ENCODE measurements around the gene ADARB2.
A peak's percentile ranks its signal among the peaks of the same experiment; 100 is the strongest.
"Not testable (repeated sequence)": the region's sequence is repeated elsewhere in the genome, so short reads cannot be mapped to it uniquely, and the experiment has no call there.

Gene ADARB2

DNA sequence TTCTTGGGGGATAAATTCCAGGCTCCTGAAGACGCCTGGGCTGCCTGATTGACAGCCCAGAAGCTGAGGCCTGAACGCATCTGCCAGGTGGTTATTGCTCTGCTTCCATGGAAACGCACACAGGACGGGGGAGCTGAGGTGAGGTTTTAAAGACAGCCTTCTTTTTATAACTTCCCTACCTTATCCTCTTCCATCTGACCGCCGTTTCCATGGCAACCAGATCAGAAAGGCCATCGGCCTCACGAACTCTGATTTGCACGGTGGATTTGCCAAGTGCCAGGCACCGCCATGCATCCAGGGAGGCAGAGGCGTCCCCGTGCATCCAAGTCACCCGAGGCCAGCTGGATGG is 260.9 kb downstream of the ADARB2 start:
- peak; percentile 63 for DNase-seq

DNA sequence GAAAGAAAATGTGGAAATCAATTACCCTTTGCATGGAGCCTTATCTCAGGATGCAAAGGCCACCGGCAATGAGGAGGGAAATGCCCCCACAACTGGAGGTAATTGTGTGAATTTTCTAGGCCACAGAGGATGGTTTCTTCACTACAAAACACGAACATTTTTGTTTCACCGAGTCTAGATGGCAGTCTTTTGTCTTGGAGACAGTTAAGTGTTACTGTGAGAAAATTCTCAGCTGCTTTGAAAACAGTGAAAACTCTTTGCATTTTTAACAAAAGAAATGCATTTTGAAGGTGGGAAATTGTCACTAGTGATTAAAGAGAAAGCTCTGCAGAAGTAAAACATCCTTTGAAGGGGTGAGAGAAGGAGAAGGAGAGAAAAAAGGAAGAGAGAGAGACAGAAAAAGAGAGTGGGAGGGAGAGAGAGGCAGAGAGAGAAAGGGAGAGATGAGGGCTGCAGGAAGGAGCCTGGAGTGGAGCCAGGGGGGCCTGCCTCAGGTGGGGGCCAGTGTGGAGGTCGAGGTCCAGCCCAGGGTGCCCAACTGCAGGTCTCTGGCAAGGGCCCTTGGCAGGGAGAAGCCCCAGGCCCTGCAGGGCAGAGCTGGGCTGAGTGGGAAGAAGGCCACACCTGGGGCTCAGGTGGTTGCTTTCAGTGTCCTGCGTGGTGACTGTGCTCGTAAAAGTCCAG is 261.4 kb downstream of the ADARB2 start:
- no peak for DNase-seq

DNA sequence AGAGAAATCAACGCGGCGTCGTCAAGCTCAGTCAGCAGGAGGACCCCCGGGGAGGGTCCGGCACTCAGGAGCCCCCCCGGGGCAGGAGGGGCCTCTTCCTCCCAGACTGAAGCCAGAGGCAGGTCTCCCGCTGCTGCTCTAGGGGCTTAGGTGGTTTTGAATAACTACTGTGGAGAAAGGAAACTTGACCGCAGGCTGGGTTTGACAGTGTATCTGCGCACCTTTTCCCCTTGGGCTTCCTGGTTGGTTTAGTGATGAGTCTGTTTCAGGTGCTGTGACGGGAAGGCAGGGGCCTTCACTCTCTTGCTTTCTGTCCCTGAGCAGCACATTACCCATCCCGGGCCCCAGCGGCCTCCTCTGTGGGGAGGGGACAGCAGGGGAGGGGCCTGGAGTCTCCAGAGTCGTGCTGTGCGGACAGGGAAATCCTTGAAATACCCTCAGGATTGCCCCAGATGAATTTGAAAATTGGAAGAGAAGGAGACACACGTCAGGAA is 262.2 kb downstream of the ADARB2 start:
- no peak for DNase-seq

DNA sequence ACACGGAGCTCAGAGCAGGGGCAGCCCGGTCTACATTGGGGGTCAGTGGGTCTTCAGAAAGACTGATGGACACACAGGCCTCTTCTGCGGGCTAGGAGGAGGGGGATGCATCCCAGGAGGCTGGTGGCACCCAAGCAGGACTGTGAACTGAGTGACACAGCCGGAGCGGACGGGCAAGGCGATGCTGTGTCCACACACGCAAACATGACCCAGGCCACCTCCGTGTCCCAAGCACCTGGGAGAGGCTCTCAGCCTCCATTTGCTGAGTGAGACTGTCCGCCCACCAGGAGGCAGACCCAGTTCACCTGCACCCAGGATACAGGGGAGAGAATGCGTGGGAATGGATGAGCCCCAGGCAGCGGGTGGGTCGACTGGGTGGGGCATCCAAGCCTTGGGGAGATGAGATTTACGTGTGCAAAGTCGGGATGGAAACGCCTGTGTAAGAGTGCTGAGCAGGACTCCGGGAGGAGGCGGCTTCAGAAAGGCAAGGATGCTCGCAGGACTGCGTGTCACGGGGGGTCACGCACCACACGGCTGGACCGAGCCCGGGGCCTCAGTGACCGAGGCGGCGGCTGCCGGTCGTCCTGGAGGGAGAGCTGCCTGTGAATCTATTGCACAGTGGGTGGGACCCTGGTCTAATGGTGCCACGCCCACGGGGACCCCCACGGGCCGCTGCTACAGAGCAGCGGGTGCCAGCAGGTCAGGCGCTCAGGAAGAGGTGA is 262.8 kb downstream of the ADARB2 start:
- no peak for DNase-seq

DNA sequence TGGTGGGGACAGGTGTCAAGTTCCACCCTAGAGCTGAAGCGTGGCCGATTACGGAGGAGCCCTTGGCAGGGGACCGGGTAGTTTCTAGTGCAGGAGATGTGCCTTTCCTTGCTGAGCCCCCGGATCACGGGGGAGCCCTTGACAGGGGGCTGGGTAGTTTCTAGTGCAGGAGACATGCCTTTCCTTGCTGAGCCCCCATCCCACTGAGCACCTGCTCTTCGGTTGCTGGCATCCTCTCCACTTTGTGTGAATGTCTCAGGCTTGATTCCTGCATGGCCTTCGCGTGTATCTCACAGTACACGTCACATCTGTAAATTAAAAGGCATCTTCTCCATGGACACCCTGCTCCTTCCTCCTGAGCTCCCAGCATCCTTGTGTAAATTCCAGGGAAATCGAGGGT is 263.5 kb downstream of the ADARB2 start:
- DNase-seq, result no peak

DNA sequence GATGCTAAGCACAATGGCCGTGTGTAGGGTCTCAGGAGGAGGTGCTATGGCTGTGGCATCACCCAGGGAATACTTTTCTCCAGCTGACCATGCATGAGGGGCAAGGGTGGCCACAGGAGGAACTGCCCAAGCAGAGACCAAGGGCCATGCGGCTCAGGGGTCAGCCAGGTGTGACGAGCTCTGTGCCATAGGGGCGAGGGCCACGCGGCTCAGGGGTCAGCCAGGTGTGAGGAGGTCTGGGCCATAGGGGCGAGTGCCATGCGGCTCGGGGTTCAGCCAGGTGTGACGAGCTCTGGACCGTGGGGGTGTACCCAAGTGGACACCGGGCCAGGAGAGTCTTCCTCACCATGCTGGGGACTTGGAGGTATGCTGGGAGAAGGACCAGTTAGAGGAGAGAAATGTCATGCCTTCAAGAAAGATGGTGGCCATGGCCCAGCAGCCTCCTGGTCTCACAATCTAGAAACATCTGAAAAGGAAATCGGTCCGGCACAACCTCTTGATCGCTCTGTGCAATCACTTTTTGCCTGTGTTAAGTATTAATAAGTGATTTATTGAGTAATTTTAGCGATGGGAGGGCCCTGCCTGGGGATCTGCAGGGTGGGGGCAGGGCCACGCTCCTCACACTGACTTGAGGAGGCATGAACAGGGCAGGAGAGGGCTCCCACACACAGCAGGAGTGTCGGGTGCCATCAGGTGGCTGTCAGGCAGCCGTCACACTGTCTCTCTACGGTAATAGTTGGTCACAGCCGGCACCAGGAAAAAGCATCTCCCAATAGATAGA is 265.0 kb downstream of the ADARB2 start:
- no peak for DNase-seq

DNA sequence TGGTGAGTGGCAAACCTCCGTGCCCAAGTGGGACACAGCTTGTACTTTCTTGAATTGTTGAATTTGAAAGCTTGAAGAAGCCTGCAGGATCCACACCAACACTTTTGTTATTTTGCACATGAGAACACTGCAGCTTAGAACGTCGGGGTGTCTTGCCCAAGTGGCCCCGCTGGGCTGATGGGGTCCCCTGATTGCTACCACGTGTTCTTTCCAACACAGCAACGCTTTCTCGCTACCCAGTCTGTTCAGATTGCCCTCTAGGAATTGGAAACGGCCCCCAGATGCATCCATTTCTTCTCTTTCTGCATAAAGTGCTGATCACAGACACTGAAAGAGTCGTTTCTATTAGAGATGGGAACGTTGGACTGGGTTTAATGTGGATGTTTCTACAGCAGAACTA is 268.5 kb downstream of the ADARB2 start:
- DNase-seq, result no peak

DNA sequence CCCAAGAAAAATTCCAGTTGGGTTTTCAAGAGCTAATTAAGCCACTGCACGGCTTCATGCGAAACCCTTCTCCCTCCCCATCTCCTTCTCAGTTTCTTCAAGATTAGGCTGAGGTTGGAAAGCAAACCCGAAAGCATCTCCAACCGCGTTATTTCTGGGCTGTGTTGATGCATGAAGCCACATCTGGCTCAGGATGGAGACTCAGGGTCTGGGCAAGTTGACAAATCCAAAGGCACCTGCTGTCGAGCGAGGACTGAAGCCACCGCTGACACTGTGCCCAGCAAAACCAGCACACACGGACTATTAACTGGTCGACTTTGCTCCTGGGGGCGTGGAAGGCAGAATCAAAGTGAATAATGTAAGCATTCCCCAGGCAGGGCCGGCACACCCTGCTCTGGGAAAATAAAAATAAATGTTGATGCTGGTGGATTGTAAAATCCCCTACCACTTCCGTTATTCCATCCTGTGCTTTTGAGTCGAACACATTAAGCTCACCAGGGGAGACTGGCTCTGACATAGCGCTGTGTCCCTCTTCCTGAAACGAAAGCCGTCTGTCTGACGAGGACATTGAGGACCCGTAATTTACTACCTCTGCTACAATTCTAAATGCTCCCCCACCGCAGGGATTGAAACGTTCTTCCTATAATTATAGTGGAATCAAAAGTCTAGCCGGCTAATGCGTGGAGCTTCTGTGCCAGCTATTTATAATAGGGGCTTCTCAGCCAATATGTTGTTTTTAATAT is 269.8 kb downstream of the ADARB2 start:
- no peak for DNase-seq

DNA sequence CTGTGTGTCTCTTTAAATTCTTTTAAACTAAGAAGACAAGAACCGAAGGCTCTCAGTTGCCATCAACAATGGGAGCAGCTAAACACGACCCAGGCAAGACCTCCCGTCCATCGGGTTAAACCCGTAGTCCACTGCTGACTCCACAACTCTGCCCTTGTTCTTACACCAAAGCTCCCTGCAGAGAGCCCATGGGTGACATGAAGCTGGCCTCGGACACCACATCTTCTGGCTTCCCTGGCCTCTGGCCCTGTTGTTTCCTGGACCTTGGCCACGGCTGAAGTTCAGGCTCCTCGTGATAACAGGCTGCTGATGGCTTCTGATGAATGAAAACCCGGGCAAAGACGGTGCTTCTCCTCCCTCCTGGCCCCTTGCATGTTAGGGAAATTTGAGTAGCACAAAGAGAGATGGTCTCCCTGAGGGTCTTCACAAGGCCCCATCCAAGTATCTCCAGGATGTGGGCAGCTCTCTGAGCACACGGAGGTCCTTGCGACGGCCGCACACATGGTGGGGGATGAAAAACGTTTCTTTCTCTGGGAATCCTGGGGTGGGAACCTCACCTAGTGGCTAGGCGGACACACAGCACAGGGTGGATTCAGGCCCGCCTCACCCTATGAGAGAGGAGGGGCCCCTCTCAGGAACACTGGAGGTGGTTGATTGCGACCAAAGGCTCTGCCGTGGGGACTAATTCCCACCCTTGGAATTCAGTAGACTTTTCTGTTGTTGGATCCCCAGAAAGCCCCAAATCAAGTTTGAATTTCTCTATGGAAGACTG is 271.1 kb downstream of the ADARB2 start:
- DNase-seq, result no peak

DNA sequence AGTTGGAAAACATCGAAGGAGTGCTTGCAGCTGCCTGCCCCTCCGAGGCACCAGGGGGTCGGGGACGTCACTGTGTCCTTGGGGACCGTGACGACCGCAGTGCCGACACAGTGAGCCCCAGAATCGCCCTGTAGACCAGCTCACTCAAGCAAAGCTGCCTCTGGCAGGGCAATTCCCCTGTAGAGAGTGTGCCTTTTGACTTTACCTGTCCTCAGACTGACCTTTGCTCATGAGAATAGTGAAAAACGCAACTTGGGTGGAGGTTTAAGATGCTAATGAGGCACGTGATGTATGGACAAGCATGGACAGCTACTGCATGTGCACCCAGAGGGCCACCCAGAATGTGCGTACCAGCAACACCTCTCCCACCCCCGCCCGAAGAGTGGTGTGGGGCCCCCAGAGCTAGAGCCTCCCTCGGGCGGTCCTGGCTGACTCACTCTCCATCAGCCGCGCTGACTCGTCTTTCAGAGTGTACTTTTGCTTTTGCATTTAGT is 271.9 kb downstream of the ADARB2 start:
- no peak for DNase-seq

DNA sequence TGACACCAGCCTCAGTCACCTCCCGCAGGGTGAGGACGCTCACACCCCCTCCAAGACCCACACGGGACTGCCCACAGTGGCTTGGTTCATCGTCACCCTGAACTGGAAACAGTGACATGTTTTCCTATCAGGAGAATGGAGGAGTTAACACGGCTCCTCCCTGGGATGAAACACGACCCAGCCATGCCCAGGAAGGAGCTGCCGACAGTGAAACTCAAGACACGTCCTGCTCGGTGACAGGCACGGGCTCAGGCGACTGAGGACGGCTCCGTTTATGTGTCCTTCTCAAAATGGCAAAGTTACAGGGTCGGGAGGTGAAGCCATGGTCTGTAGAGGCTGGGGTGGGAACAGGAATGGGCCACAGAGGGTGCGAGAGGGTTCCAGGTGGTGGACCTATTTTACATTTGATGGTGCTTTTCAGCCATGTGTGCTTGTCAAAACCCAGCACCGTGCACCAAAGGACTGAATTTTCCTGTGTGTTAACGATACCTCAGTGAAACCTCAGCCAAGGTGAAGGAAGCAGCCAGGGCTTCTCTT is 272.4 kb downstream of the ADARB2 start:
- no peak for DNase-seq

DNA sequence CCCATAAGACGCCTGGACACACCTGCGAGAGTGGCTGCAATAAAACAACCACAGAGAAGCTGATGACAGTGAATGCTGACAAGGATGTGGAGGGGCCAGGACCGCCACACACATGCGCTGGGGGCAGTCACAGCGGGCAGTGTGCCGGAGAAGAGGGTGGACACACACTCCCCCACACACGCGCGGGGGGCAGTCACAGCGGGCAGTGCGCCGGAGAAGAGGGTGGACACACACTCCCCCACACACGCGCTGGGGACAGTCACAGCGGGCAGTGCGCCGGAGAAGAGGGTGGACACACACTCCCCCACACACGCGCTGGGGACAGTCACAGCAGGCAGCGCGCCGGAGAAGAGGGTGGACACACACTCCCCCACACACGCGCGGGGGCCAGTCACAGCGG is 273.4 kb downstream of the ADARB2 start:
- DNase-seq, result not testable (repeated sequence)

DNA sequence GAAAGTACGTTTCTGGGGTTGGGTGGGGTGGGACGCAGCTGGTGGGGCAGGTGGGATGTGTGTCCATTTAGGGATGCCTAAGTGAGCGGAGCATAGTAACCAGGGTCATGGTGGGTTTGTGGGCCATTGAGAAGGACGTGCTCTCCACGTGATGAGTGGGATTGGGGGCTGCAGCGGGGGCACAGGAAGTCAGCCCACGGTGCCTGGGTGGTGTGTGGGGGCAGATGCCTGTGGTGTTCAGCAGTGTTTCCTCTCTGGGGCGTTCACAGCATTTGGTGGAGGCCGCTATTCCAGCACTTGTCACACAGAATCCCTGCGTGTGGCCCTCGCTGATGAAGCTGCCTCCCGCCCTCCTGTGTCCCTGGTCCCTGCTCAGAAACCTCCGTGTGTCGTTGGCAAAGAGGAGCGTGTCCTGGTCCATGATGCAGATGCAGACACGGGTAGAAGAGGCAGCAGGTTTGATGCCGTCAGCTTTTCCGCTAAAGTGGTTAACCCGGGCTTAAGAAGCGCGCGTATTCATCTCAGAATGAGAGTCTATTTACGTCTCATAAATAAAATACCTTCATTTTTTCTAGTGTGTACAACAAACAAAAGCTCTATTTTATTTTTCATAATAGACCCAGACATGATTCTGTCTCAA is 274.2 kb downstream of the ADARB2 start:
- no peak for DNase-seq

DNA sequence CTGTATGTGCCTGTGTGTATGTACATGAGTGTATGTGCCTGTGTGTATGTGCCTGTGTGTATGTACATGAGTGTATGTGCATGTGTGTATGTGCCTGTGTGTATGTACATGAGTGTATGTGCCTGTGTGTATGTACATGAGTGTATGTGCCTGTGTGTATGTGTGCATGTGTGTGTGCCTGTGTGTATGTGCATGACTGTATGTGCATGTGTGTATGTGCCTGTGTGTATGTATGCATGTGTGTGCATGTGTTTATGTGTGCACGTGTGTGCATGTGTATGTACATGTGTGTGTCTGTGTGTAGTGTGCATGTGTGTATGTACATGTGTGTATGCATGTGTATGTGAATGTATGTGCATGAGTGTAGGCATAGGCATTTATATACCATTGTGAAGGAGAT is 274.8 kb downstream of the ADARB2 start:
- no peak for DNase-seq

DNA sequence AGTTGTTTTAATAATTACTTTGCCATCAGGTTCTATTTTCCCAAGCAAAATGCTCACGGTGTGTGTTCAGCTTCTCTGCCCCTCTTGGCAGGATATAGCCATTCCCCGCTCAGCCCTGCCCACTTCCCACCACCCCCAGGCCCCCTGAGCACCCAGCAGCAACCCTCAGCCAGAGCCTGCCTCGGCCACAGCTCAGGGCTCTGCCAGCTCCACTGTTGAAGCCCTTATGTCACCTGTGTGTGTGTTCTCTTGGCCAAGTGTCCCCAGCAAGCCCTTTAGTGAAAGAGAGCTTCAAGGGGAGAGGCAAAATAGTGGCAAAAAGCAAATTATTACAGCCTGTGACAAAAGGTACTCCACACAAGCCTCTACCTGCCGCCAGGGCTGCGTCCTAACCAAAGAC is 275.3 kb downstream of the ADARB2 start:
- no peak for DNase-seq

DNA sequence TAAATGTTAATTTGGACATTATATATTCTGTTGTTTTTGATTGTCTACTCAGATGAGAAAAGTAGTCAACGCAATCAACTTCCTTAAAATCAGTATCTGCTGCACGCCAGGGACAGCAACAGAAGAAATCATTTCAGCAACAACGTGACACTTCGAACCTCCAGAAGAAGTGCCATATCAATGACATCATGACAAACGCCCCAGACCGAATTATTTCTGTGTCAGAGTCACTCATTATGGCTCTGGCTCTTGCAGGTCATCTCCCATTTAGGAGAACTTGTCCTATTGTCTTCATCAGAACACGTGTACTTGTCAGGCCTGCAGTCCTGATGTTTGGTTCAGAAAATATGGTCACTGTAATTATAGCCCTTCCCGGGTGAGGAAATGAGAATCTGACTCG is 276.3 kb downstream of the ADARB2 start:
- no peak for DNase-seq

DNA sequence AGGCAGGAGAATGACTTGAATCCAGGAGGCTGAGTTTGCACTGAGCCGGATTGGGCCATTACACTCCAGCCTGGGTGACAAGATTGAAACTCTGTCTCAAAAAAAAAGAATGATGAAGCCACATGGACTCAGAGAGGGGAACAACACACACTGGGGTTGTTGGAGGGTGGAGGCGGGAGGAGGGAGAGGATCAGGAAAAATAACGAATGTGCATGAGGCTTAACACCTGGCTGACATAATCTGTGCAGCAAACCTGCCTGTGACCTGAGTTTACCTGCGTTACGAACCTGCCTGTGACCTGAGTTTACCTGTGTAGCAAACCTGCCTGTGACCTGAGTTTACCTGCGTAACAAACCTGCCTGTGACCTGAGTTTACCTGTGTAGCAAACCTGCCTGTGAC is 277.7 kb downstream of the ADARB2 start:
- DNase-seq, result not testable (repeated sequence)

DNA sequence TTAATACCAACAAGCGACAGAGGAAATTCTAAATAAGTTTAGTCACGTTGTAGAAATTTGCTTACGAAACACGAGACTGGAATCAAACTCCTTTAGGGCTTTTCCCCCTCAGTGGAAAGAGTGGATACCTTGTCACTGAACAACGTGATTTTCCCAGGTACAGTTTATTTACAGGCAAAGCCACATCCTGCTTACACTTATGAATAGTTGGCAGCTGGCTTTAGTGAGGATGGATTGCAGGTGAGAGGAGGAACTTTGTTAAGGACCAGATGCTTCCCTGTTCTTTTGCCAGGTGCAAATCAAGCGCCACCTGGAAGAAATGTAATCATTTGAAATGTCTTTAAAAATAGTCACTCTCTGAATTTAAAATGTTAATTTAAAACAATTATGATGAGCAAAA is 282.4 kb downstream of the ADARB2 start:
- DNase-seq, result no peak

DNA sequence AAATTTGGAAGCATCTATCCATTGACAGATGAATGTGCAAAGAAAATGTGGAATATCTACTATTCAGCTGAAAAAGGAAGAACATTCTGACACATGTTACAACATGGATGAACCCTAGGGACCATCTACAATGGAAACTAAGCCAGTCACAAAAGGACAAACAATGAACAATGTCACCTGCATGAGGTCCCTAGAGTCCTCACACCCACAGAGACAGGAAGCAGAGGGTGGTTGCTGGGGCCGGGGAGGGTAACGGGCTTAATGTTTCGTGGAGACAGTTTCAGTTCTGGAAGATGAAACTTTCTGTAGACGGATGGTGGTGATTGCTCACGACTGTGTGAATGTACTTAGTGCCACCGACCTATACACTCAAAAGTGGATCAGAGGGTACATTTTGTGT is 282.9 kb downstream of the ADARB2 start:
- no peak for DNase-seq

DNA sequence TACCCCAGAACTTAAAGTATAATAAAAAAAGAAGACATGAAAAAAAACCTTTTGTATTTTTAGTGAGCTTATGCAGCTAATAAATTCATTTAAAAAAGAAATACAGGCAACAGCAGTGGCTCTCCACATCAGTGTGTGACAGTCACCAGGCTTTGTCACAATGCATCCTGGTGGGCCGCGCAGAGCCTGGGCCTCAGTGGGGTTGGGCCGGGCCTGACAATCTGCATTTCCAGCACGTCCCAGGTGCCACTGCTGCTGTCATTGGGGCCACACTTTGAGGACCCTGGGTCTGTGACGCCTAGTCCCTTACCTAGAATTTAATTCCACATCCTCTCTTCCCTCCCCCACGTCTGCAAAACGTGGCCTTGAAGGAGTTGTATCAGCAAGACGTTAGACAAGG is 284.5 kb downstream of the ADARB2 start:
- DNase-seq, result no peak

DNA sequence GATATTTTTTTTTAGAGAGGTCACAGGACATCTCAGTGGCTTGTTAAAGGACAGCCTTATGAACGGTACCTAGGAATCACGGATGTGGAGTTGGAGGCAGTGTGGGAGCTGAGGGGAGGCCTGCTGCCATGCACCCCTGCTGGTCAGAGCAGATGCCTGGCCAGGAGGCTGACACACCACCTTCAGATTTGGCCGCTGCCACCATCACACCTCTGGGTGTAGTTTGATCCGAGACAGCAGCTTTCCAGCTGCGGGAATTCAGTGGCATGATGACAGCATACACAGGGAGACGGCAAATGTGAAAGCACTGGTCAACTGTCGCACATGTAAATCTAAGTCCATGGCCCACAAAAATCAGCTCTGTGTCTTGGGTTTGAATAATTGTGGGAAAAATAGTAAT is 285.4 kb downstream of the ADARB2 start:
- DNase-seq, result no peak

Measured in islet precursor cell (in vitro differentiated cells).